LNCAP (cell line): Measurements from ENCODE around the gene SLC4A7.

Experiments
- TF ChIP-seq, protein P1 (sequence below): fragments of 450-650 bp; IDR thresholded peaks from 2 replicates; pipeline ENCODE4 v1.5.1; 2017; ENCODE audit warnings: mild to moderate bottlenecking

Gene SLC4A7

DNA sequence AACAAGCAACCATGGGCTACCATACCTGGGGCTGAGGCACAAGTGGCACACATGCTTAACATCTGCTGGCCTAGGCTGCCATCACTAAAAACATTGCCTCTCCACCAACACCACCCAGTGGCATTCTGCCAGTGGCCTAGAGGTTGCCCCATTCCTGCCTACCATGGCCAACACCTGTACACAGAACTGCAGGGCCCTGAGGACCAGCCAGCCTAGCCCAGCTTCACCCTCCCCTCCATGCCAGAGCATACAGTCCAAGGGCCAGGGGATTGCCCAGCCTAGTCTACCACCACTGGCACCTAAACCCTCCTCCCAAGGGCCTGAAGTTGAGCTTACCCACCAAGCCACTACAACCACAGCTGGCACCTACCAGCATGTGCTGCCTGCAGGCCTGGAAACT is 150.3 kb downstream of the SLC4A7 start:
- TF ChIP-seq, protein P1, sequence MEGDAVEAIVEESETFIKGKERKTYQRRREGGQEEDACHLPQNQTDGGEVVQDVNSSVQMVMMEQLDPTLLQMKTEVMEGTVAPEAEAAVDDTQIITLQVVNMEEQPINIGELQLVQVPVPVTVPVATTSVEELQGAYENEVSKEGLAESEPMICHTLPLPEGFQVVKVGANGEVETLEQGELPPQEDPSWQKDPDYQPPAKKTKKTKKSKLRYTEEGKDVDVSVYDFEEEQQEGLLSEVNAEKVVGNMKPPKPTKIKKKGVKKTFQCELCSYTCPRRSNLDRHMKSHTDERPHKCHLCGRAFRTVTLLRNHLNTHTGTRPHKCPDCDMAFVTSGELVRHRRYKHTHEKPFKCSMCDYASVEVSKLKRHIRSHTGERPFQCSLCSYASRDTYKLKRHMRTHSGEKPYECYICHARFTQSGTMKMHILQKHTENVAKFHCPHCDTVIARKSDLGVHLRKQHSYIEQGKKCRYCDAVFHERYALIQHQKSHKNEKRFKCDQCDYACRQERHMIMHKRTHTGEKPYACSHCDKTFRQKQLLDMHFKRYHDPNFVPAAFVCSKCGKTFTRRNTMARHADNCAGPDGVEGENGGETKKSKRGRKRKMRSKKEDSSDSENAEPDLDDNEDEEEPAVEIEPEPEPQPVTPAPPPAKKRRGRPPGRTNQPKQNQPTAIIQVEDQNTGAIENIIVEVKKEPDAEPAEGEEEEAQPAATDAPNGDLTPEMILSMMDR: no peak

DNA sequence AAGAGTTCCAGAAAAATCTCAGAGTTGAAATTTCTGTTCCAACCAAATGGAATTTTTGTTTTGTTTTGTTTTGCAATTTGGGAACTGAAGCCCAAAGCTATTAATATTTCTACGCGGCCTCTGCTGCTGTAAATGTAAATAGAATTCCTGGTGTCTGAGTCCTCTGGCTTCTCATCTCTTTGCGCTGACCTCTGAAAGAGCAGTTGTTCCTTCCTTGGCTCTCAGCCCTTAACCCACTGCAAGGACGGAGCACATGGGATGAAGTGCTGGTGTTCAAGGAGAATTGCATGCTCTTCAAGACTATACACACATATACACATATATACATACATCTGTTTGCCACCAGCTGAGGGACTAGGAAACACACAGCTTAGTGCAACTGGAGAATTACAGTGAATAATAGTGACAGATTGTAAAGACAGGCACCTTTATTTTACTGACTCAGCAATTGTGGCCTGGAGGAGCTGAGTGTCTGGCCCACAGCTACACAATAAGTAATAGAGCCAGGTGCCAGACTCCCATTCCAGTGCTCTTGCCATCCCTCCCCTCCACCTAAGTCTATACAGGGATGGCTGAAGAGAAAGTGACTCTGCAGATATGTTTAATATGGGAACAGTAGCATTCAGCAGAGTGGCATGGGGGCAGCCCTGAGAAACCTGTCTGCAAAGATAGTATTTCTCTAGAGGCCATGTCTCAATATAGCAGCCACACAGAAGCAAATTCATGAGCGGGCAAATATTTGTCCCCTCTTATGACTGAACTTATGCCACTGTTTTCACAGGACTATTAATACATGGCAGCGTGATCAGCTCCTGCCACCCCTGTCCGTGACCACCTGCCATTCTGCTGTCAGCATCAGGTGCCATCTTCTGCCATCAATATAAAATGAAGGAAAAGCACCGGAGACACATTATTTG is 157.3 kb downstream of the SLC4A7 start:
- TF ChIP-seq, protein P1: no peak

DNA sequence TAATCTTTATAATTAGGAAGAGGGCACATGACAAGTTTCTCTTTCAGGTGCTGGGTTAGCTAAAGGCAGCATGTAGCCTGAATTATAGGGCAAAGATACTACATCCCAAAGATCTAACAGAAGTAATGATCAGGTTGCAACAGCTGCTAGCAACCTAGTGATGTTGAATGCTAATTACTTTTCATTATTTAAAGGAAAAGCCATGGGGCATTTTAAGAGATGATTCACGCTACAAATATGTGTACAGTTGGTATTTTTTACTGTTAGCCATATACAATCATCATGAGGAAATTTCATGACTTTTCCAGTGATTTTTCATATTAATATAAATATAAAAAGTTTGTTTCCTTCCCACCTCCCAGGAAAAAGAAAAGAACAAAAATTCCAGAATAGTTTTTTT is 158.0 kb downstream of the SLC4A7 start:
- TF ChIP-seq, protein P1: no peak

DNA sequence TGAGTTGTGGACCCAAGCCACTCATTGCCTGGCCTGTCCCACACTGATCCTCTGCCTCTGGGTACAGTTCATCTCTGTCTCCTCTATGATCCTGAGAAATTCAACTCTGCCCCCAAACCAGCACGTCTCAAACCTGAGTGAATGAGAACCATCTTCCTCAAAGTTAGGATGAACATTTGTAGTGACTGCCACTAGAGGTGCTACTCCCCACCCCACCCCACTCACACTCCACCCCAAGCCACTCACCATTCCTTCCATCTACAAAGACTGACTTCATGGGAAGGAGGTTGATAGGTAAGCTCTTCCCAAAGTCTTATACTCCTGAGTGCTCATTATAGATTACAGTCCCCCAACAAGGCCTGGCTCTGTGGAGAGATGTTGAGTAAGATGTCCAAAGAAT is 158.8 kb downstream of the SLC4A7 start:
- TF ChIP-seq, protein P1: no peak

DNA sequence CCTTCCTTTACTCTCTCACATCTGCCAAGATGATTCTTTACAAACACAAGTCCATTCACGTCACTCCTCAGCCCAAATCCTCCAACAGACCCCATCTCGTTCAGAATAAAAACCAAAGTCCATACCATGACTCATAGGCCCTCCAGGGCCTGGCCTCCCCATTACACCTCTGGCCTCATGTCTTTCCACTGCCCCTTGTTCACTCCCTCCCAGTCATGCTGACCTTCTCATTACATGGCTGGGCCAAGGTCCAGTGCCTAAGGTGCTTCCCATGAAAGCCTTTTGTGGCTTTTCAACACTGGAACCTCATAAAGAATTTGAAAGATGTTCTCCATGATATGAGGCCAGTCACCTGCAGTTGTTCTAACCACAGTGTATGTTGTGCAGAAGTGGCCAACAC is 159.5 kb downstream of the SLC4A7 start:
- TF ChIP-seq, protein P1: no peak

DNA sequence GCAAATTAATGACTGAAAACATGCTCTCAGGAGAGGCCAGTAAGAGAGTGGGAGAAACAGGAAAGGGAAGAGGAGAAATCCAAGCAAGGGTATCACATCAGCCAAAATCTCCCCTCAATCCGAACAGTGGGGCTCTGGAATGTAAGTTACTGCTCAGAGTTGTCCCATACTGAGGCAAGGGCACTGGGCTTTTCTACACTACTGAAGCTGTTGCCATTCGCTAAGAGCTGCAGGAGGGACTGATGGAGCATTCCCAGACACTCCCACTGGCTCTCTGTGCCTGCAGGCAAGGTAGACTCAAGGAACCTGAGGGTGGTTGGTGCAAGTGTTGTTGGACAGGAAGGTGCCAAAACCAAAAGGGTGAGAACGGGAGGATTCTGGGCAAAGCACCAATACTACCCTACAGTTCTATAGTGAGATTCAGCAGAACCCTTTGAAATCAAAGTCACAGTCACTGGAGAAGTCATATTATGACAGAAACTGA is 161.1 kb downstream of the SLC4A7 start:
- TF ChIP-seq, protein P1: no peak
